GM18517 (cell line): ENCODE data around the gene FTO.
"Not testable (repeated sequence)": the region's sequence is repeated elsewhere in the genome, so short reads cannot be mapped to it uniquely, and the experiment has no call there.

Source experiments
- ATAC-seq: cut with Tn5 transposase; IDR thresholded peaks from one replicate; pipeline ENCODE4 v1.9.1; 2021; ENCODE audit warnings: mild to moderate bottlenecking, moderate library complexity; ENCODE audit not compliant: unreplicated experiment

FTO gene

DNA sequence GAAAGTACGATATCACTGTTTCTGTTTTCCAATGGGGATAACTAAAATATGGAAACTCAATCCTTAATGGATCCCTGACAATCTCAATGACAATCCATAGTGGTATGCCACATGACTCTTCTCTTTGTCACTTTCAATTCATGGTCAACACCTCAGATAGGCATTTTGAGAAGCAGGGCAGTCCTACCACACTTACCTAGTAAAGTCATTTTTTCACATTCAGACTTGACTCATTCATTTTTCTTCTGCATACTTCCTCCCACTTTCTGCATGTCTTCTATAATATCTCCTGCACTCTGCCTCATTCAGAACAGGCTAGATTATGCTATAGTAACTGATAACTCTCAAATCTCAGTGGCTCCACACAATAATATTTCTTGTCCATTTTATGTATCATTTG is 117.5 kb downstream of the FTO start:
- ATAC-seq, result no peak

DNA sequence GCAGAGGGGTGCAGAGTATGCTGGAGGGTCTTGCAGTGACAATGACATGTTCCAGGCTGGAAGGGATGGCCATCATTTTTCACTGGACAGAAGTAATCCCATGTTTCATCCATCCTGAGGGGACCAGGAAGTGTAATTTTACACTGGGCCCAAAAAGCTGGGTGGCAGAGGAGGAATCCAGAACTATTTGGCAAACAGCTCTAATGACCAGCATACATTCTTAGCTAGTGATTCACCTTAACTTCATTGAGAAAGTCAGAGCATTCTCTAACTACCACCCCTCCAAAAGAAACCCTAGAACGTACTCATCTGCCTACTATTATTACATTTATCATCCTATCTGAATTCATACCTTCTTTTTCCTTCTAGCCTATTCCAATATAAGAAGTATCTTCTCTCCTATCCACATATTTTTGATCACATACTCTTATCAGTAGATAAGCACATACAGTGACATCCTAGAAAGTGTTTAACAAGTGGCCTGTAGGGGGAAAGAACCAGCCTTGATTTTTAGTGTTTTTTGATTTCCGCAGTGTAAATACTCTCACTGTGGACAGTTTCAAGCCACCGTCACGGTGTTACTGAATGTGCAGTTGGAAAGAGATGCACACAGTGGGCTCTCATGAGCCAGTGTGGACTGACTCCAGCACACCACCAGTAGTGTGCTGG is 118.1 kb downstream of the FTO start:
- ATAC-seq, result no peak

DNA sequence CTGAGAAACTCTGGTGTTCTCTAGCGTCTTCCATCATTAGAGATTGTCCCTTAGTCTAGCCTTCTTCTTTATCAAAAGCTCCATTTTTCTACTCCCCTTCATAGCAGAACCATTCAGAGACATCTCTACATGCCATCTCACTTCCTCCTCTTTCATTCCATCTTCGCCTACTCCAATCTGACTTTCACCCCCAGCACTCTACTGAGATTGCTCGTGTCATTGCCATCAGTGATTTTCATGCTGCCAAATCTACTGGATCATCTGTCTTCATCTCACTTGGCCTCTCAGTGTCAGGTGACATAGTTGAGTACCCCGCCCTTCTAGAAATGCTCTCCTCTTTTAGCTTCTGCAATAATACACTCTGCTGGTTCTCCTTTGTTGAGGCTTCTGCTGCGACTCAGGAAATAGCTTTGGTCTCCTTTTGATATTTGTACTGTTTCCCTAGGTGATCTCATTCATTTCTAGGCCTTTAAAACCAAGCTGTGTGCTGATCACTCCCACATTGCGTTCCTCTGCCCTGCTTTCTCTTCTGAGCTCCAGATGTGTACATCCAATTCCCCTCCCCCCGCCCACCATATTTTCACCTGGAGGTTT is 119.1 kb downstream of the FTO start:
- no peak for ATAC-seq

DNA sequence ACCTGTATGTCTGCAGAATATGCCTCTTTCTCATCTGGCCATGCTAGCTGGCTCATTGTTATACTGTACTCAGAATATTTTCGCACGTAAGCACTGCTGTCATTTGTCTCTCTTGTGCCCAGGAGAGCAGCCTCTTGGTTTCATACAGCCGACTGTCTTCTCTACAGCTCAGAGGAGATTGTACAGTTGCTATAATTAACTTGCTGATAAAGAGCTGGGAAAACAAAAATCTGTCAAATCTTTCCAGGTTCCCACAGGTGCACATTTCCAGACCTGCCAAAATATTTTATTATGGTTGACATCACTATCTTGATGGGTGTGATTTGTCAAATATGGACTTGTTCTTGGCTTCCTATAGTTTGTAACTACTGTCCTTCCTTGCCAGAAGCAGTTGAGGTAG is 122.7 kb downstream of the FTO start:
- no peak for ATAC-seq

DNA sequence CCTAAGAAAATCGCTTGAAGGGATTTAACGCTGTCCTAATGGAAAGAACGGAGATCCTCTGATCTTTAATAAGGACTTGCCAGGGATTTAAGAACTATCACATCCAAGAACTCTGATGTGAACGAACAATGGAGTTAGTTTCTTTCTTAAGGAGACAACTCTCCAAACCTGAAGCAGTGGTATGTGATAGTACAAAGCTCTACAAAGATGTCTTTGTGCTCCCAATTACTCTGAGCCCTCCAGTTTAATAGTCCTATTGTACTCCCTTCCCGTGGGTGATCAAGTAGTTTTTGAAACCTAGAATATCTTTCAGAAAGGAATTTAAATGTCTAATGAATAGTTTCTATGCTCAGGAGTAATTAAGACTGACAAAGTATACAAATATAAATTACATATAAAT is 123.8 kb downstream of the FTO start:
- no peak for ATAC-seq

DNA sequence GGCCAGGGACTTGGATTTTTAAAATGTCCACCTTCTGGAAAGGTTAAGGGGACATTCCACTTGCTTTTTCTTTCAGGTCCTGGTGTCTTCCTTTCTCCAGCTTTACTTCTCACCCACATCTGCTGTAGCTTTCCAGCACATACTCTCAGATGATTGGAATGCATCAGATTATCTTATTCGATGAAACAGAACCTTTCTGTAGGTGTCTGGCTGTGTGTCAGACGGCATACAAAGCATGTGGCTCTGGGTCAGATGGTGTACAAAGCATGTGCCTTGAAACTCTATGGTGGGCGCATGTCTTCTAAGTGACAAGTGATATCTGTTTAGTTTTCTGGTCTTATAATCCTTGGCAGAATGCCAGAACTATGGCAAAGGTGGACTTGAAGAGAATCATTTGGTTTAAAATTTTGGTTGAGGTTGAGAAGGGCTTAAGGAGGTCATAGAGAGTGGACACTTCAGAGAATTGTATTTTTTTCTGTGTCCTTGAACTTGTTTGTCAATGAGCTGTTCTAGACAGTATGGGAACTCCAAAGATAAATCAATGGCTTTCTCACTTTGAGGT is 125.3 kb downstream of the FTO start:
- no peak for ATAC-seq

DNA sequence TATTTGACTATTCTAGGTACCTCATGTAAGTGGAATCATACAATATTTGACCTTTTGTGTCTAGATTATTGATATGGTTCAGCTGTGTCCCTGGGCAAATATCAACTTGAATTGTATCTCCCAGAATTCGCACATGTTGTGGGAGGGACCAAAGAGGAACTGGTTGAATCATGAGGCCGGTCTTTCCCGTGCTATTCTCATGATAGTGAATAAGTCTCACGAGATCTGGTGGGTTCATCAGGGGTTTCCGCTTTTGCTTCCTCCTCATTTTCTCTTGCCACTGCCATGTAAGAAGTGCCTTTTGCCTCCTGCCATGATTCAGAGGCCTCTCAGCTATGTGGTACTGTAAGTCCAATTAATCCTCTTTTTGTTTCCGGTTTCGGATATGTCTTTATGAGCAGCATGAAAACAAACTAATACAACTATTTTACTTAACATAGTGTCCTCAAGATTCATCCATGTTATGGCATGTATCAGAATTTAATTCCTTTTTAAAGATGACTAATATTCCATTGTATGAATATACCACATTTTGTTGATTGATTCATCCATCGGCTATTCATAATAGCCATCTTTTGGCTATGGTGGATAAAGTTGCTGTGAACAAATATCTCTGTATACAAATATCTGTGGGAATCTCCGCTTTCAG is 129.1 kb downstream of the FTO start:
- no peak for ATAC-seq

DNA sequence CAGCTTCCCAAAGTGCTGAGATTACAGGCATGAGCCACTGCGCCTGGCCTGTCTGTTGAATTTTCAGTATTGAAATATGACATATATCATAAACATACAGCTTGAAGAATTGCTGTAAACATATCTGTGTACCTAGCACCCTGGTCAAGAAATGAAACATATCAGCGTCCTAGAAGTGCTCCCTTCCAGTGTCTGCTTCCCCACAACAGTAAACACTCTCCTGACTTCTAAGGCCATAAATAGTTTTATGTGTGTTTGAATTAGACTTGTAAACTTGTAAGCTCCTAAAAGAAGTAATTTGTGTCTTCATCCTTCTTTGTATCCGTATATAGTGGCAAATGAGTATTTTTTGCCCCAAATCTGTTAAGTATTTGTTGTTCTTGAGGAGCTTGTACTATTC is 132.2 kb downstream of the FTO start:
- ATAC-seq, result no peak

DNA sequence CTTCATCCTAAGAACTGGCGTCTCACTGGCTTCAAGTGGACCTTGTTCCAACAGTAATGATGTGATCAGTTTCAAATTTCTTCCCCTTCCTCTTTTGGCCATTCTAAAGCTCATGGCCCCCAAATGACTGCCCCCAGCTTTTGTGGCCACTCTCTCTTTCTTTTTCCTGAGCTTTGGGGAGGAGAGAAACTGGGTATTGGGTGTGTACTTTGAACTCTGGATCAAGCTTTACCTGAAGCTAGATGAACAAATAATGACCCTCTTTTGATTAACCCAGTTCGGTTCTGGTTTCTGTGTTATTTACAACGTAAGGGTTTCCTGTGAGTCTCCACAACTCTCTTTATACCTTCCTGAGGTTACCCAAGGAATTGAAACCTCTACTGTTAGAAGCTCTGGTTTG is 132.7 kb downstream of the FTO start:
- ATAC-seq, result no peak

DNA sequence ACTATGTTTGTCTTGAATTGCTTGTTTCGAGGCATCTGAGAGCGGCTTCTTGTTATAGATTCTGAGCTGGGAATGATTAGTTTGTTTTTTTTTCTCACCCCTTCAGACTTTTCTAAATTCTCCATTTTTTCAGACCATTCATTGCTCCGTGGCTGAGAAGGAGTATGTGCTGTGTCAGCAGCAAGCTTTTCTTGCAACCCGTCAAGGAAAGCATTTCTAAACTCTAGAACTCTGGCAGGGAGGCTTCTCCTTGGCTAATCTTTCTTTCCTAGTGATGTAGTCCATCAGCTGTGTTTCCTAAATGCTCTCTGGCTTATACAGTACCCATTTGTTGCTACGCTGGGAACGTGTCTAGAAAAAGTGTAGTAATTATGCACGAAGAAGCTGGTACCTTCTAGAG is 133.5 kb downstream of the FTO start:
- ATAC-seq, result no peak

DNA sequence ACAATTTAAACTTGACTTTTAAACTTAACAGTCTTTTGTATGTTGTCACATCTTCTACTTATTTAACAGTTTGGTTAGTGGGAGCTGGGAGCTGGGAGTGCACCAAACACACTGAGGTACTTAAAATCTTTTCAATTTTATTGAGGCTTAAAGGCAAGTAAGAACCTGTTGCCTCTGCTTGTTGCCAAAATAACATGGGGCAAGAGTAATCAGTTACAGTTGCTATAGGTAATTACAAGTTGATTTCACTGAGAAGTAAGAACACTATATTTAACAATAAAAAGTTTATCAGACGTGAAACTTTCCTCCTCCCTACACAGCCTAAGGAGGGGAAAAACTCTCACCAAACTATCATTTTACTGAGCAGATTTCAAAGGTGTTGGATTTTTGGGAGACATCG is 135.2 kb downstream of the FTO start:
- no peak for ATAC-seq

DNA sequence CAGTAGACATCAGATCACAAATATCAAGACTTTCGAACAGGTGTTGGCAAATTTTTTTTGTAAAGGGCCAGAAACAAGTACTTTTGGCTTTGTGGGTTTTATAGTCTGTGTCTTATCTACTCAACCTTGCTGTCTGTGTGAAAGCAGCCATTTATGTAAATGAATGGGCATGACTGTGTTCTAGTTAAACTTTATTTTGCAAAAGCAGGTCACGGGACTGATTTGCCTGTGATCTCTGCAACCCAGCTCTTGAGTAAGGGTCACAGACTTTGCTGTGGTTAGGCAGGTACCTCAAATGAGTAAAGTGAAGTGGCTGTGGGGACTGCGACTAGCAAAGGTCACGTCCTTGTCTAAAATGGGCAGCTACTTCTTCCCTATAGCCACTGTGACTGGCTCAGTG is 136.5 kb downstream of the FTO start:
- ATAC-seq, result peak; percentile 59

DNA sequence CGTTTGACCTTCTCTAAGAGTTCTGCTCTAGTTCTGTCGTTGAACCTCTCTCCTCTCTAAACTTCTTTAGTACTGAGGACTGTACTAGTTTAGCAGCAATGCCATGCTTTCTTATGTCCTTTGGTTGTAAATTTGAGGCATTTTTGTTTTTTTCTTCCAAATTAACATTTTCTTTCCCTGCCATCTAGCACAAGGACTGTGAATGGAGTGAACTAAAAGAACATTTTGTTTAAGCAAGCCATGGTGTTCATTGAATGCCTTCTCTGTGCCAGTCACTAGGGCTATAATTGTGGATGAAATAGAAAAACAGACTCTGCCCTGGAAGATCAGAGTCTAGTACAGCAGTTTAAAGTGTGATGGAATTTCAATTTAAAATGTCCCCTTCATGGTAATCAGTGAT is 137.9 kb downstream of the FTO start:
- no peak for ATAC-seq

DNA sequence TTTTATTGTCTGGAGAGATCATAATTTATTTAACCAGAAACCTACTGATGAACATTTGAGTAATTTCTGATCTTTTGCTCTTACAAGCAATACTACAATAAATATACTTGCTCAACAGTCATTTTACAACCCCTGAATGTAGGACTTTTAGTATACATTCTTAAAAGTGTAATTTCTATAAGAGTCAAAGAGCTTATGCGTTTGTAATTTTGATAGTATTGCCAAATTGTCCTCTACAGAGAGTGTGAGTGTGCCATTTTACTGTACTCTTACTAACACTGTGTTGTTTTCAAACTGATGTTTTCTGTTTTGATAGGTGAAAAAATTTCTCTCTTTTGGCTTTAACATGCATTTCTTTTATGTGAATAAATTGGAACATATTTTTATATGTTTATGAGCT is 139.1 kb downstream of the FTO start:
- no peak for ATAC-seq

DNA sequence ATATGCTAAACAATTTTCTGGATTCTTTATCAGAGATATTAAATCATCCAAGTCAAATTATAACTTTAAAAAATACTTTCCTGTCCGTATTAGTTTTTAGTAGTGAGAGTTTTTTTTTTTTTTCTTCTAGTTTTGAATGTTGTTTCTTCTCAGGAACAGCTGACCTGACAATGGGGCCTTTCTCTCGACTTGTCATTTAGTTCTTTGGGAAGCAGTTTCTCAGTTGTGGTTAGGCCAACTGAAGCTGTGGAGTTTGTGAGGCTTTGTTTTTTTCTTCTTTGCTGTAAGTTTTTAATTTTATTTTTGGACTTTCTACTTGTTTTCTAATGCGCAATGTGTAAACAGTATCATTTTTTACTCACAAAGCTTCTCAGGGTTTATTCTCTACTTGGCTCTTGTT is 140.8 kb downstream of the FTO start:
- no peak for ATAC-seq

DNA sequence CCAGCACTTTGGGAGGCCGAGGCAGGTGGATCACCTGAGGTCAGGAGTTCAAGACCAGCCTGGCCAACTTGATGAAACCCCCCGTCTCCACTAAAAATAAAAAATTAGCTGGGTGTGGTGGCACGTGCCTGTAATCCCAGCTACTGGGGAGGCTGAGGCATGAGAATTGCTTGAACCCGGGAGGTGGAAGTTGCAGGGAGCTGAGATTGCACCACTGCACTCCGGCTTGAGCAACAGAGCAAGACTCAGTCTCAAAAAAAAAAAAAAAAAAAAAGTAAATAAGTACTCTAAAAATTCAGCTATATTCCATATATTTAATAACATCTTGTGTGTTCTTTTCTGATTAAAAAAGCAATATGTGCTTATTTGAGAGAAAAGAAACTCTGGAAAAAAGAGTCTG is 142.6 kb downstream of the FTO start:
- not testable (repeated sequence) for ATAC-seq

DNA sequence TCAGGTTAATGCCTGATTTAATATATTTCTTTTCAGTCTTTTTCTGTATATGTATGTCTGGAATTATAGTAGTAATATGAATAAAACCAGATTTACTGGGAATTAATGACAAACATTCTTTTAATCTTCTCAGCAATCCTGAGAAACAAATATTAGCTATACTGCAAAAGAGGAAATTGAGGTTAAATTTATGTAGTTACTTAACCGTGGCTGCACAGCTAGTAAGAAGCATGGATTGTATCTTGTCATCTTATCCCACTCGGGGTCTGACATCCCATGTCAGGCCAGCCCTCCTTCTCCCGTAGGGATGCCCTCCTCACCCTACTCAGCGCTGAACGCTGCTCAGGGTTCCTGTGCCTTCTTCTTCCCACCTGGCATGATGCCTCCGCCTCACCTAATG is 143.0 kb downstream of the FTO start:
- ATAC-seq, result no peak

DNA sequence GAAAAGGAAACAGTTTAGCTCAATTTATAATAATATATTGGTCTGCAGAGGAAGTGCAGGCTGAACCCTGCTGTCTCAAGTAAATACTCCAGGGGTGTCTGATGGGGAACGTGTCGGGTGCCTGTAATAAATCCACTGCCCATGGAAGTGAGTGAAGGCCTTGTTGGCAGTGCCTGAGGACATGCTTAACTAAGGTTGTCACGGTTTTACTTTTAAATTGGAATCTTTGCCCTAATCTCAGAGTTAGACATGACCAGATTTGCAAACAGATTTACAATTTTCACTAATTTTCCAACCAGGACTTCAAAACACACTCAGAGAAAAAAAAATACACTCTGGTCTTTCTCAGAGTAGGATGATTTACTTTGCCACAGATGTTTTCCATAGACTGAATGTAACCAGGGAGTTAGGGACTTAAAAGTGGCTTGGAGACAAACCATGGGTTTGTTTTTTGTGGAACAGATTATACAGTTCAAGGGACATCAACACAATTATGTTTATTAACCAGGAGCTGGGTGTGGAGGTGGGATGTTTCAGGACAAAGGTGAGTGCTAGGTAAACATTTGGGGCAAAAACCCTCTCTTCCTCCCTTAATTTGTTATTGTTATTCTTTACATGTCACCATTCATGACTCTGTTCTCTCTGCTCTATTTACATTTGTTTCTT is 144.5 kb downstream of the FTO start:
- no peak for ATAC-seq

DNA sequence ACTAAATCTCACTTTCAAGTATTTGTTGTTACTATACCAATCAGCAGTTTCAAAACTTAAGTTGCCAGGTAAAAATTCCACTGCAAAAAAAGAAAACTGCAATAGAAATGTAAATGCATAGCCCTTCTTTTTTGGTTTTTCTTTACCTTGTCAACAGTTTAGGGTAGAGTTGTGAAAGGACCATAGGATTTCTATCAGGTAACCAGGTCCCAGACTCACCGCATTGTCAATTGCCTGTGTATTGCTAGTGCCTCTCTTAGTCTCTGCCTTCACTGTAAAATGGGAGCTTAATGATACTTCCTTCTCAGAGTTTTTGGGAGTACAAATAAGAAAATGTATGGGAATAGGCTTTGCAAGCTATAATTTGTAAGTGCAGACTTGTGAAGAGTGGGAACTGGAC is 145.0 kb downstream of the FTO start:
- ATAC-seq, result no peak

DNA sequence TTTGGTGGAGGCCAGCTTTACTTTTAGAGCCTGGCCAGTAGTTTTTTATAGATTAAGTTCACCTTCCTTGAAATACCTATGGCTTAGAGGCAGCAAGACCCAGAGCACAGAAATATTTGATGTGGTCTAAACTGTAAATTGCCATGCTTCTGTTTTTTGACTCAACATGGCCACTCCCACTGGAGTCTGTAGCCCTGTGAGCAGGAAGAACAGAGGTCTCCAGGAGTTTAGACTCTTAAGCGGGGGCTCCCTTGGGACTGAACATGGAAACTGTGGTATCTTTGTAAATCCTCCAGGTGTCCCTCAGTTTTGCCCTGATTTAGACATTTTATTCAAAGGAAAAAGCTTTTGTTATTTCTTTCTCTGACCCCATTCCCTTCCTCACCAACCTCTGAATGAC is 145.6 kb downstream of the FTO start:
- no peak for ATAC-seq

DNA sequence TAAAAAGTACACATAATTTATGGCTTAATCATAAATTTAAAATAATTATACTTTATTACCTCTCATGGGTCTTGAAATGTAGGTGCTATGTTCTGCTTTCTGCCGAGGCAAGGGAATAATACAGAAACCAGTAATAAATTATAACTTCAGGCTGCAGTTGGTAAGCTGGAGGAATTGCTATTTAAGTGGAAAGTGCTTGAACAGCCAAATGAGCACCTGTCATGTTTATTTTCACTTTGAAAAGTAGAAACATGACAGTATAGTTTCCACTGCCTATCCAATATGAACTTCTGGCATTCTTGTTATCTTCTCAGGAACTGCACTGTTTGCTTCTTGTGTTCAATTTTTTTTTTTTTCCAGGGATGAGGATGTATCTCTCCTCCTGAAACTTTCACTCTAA is 146.0 kb downstream of the FTO start:
- ATAC-seq, result no peak

DNA sequence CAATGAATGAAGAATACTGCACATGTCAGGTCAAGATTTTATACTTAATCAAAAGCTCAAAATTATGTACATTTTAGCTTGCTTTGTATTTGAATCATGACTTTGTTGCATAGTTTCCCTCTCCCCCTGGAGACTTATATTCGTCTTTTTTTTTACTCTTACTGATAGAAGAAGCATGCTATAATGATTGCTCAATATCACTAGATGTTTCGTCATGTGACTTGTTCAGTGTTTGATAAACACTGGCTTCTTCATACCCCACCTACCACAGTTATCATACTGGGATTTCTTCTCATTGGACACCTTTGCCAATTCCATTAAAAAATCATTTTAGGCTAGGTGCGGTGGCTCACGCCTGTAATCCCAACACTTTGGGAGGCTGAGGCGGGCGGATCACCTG is 148.7 kb downstream of the FTO start:
- no peak for ATAC-seq
